Stromal cell of bone marrow (primary cell): ENCODE results near the gene UMPS.
A peak's percentile ranks its signal among the peaks of the same experiment; 100 is the strongest.

ENCODE experiments used
- DNase-seq: peaks from one replicate; pipeline ENCODE4 v3.0.0-alpha.2; 2012; ENCODE audit warnings: low read depth

Gene UMPS

DNA sequence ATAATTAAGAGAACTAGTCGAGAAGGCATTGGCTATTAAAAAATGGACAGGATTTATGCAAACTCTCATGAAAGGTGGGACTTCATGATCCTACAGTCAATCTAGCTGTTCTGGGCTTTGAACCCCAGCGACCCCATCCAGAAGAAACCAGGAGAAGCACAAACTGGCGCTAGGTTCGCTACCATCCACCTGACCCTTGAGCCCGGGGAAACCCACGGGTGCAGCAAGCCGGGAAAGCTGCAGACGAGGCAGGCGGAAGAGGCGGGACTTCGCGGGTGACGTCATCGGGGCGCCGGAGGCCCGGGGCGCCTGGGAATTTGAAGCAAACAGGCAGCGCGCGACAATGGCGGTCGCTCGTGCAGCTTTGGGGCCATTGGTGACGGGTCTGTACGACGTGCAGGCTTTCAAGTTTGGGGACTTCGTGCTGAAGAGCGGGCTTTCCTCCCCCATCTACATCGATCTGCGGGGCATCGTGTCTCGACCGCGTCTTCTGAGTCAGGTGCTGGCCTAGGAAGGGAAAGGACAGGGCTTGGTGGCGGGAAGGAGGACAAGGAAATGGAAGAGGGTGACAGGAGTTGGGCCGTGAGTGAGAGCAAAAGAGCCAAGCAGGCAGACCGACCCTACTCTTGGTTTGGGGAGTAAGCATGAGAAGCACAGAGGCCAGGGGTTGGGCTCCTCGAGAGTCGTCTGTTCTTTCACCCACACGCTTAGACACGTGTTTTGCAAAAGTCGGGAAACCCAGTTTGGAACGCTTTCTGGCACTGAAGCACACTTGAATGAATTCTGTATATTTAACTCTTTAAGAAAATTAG, at the start of gene UMPS:
Gene UMPS (plus strand): TSS at position 324 of the 812 bp plus-strand sequence. CDS start 20 bp downstream, at position 344.
- peak; percentile 66 for DNase-seq

DNA sequence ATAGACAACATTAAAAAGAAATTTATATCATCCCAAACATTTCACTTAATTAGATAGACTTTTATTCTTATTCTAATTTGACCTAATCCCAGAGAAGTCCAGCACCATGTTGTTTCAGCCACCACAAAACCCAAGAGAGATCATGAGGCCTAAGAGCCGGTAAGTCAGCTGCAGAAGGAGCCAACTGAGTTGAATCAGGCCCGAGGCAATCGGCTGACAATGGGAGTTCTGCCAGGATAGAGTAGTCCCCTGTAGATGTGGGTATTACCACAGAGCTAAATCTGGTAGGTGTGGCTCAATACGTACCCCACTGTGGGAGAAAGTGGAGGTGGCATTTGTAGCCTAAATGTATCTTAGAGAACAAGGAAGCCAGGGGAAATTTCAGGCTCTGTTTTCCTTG, 49.7 kb upstream of the UMPS start:
- peak; percentile 84 for DNase-seq

- no peak for DNase-seq
These were observed 48.0 kb upstream of the UMPS start for GRCh38 chr3:124682263-124682662.

DNA sequence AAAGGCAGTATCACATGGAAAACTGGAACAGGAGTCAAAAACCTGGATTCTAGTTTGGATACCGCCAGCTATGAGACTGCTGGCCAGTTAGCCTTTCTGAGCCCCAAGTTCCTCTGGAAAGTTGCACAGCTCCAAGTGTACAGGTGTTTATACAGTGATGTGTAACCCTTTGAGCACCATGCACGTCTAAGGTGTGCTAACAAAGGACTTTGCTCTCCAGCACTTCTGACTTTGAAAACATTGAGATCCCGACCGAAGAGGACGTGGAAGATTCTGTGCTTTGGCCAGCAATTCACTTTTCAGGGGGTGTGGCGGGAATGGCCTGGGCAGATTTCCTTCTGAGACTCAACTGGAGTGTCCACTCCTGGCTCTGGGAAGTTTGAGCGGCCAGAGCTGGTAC, 45.8 kb upstream of the UMPS start:
- DNase-seq, result no peak

DNA sequence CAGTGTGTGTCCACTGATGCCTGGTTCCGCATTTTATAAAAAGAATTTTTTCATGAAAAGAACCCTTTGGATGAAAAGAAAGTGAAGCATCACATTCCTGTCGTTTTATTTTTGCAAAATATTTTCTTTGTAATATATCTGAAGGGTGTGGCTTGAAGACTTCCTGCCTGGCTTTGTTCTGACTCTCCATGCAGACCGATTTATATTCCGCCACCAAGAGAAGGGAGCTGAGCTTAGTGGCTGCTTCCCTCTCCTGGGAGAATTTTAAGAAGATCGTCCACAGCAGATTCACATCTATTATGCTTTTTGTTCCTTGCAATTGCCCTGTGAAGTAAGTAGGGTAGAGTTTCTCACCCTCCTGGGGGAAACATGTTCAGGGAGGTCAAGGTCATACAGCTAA, 45.2 kb upstream of the UMPS start:
- no peak for DNase-seq

DNA sequence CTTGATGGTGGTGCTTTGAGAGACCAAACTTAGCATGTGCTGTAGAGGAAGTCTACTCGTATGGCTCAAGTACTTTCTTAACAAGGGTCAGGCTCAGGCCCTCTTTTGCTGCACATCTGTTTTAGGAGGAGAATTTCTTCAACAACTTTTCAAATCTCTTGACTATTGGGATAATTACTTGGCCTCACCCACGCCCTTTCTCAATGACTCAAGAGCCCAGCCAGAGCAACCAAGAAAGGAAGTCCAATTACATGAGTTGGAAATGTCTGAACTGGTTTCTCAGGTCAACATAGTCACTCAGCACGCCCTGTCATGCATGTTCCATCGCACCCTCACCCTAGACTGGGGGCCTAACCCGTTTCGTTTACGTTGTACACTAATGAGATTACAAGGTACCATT, 44.8 kb upstream of the UMPS start:
- DNase-seq, result peak; percentile 83

GRCh38 chr3:124686028-124686670, 44.1 kb upstream of the UMPS start:
- DNase-seq, result no peak

GRCh38 chr3:124688581-124689454, 41.4 kb upstream of the UMPS start:
- DNase-seq, result peak; percentile 63

DNA sequence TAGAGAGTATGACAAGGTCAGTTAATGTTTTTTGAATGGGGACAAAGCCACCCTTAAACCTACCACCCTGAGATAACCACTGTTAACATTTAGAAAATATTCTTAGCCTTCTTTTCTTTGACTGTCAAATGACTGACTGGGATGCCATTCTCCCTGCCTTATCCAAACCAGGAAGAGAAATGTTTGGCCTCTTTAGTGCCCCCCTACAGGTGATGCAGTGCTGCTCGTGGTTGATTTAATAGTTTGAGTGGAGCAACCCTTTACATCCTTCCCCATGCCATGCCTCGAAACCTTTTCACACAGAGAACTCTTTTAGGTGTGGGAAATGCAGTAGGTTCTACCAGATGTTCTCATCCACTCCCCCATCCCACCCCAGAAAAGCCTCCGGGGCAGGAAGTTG, 38.7 kb upstream of the UMPS start:
- DNase-seq, result no peak

- no peak for DNase-seq
These were observed 35.8 kb upstream of the UMPS start for GRCh38 chr3:124694486-124694885.

DNA sequence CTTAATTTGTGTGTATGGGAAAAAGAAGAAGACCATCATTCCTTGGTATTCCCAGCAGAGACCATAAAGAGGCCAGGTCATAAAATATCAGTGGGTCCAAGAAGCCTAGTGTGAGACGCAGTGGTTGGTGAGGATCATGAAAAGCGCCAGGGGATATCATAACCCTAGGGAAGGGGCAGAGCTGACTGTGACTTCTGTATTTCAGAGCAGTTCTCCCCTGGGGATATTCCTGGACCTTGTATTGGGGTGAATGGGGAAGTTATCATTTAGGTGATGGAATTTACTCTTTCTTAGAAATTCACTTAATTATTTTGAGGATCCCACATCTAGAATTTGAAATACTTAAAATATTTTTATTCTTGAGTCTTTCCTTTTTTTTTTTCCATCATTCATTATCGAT, 34.9 kb upstream of the UMPS start:
- DNase-seq, result no peak

DNA sequence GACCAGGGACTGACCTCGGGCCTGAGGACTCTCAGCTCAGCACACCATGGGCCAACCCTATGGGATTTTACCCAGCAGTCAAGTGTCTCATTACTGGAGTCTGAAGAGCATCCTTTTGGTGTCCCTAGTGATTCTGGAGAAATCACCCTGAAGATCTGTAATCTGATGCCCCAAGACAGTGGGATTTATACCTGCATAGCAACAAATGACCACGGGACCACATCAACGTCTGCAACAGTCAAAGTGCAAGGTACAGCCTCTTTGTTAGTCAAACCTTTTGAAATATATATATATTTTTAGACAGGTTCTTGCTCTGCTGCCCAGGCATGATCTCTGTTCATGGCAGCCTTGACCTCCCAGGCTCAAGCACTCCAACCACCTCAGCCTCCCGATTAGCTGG, 34.2 kb upstream of the UMPS start:
- DNase-seq, result no peak

DNA sequence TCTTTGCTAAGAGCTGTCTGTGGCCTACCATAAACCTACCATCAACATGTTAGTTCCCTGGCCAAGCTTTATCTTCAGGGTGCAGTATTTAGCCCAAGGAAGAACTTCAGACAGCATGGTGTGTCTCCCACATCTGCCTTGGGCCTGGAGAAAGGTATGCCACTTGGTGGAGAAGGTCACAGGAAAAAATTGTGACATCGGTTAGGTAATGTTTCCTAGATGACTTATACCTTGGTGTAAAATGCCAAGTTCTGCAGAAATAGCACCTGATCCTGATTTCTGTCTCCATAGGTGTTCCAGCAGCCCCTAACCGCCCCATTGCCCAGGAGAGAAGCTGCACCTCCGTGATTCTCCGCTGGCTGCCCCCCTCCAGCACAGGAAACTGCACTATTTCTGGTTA, 33.0 kb upstream of the UMPS start:
- no peak for DNase-seq

GRCh38 chr3:124698030-124698770, 32.1 kb upstream of the UMPS start:
- DNase-seq, result no peak

DNA sequence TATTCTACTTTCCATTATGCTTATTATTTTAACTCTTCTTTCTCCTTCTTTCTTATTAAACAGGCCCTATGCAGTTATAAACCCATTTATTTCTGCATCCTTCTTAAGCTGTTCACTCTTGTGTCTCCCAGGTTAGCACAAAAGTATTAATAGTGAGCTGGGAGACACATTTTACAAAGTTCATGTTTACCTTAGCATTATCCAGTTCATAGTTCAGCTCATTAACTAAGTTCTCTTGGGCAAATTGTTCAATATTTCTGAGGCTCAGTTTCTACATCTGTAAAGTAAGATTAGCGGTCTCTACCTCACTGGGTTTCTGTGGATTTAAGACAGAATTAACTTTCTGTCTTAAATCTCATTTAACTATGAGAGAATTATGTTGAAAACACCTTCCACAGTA, 31.2 kb upstream of the UMPS start:
- DNase-seq, result no peak

DNA sequence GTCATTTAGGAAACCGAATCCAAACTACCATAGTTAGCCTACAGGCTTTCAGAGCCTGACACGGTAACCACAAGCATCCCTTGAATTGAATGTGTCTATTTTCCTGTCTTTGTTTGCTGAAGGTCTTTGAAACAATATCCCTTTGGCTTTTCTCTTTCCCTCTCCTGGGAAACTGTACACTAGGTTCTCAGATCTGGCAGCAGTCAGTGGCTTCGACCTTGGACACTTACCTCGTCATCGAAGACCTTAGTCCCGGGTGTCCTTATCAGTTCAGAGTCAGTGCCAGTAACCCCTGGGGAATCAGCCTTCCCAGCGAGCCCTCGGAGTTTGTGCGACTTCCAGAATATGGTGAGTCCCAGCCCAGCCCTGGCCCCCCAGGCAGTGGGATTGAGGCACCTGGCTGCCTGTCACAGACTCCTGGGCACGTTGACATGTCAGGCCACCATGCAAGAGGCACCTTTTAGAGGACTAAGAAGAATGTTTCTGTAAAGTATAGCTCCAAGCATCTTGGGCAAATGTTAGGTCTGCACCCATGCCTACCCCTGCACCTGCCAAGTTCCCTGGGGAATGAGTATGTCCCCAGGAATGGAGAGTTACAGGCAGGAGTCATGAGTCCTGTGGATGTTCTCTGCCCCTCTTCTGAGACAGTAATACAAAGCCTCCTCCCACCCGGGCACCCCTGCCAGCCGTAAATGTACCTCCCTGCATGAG, 30.4 kb upstream of the UMPS start:
- no peak for DNase-seq

- no peak for DNase-seq
These were observed 29.2 kb upstream of the UMPS start for GRCh38 chr3:124700880-124701684.

DNA sequence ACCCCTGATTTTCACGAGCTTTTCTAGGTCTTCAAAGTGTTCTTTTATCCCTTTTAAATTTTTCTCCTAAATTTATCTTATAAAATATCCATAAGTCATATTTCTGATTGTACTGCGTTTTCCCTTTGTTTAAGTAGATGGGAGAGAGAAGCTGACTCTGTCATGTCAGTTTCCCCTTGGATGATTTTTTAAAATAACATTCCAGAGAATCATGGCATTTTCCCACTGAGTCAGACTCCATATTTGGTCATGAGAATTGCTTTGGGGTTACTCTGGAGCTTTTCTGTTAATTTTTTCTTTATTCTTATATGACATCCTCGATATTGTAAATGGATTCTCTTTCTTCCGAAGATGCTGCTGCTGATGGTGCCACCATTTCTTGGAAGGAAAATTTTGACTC, 28.6 kb upstream of the UMPS start:
- DNase-seq, result peak; percentile 63

GRCh38 chr3:124702950-124703349, 27.3 kb upstream of the UMPS start:
- DNase-seq, result no peak

GRCh38 chr3:124705552-124705951, 24.7 kb upstream of the UMPS start:
- no peak for DNase-seq
